Neural crest cell (in vitro differentiated cells): ENCODE data around the gene OCRL. TPM values are rescaled to one million over a fixed set of nuclear protein-coding genes. Genes with fewer than 3 reads are reported as not detected.

Source experiments
- DNase-seq: peaks from one replicate; pipeline ENCODE4 v3.0.0; 2021; ENCODE audit warnings: low read depth, mixed read lengths, low spot score
- H3K27ac Mint-ChIP-seq: one replicate; pipeline ENCODE4 v1.8.0; 2021; ENCODE audit warnings: mild to moderate bottlenecking, mixed read lengths; ENCODE audit not compliant: unreplicated experiment
- H3K27me3 Mint-ChIP-seq: 2 replicates; pipeline ENCODE4 v1.8.0; 2021; ENCODE audit warnings: low read depth, mild to moderate bottlenecking, mixed read lengths
- H3K36me3 Mint-ChIP-seq: 2 replicates; pipeline ENCODE4 v1.8.0; 2021; ENCODE audit warnings: low read depth, mild to moderate bottlenecking, mixed read lengths
- H3K4me1 Mint-ChIP-seq: 2 replicates; pipeline ENCODE4 v1.8.0; 2021; ENCODE audit warnings: mixed read lengths
- H3K4me3 Mint-ChIP-seq: one replicate; pipeline ENCODE4 v1.8.0; 2021; ENCODE audit warnings: mild to moderate bottlenecking, mixed read lengths
- H3K9me3 Mint-ChIP-seq: 2 replicates; pipeline ENCODE4 v1.8.0; 2021; ENCODE audit warnings: mixed read lengths
- total RNA-seq: library from RNA; stranded (reverse); gene quantifications from 2 replicates; pipeline ENCODE4 v1.2.1, GENCODE V29; 2021
- TF ChIP-seq, protein P1 (sequence below): fragments of 200-600 bp; sonication (generic); conservative IDR thresholded peaks from 2 replicates; pipeline ENCODE4 v1.5.0; 2021; ENCODE audit warnings: antibody characterized with exemption, mild to moderate bottlenecking

Gene OCRL
- total RNA-seq, 1 donor from 2014 or later = 41.6 TPM

GRCh38 chrX:129622757-129623301 is 82.8 kb downstream of the OCRL start:
- peaks cover 4% of the 10 kb centered on the region for H3K27me3 Mint-ChIP-seq
- no peak overlapping the region for H3K4me3 Mint-ChIP-seq
- no peak overlapping the region for H3K27ac Mint-ChIP-seq
- peaks cover 3% of the 10 kb centered on the region for H3K9me3 Mint-ChIP-seq
- DNase-seq = no peak
- peaks cover 15% of the 10 kb centered on the region for H3K4me1 Mint-ChIP-seq
- H3K36me3 Mint-ChIP-seq = no peaks in the 10 kb centered on the region
- TF ChIP-seq, protein P1, sequence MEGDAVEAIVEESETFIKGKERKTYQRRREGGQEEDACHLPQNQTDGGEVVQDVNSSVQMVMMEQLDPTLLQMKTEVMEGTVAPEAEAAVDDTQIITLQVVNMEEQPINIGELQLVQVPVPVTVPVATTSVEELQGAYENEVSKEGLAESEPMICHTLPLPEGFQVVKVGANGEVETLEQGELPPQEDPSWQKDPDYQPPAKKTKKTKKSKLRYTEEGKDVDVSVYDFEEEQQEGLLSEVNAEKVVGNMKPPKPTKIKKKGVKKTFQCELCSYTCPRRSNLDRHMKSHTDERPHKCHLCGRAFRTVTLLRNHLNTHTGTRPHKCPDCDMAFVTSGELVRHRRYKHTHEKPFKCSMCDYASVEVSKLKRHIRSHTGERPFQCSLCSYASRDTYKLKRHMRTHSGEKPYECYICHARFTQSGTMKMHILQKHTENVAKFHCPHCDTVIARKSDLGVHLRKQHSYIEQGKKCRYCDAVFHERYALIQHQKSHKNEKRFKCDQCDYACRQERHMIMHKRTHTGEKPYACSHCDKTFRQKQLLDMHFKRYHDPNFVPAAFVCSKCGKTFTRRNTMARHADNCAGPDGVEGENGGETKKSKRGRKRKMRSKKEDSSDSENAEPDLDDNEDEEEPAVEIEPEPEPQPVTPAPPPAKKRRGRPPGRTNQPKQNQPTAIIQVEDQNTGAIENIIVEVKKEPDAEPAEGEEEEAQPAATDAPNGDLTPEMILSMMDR = no peak

- TF ChIP-seq, protein P1 = no peak
- H3K36me3 Mint-ChIP-seq = no peaks in the 10 kb centered on the region
- H3K4me3 Mint-ChIP-seq = no peak overlapping the region
- H3K9me3 Mint-ChIP-seq = peaks cover 3% of the 10 kb centered on the region
- H3K27ac Mint-ChIP-seq = no peak overlapping the region
- H3K27me3 Mint-ChIP-seq = peaks cover 8% of the 10 kb centered on the region
- no peak for DNase-seq
- H3K4me1 Mint-ChIP-seq = peaks cover 15% of the 10 kb centered on the region
Measured at GRCh38 chrX:129626026-129626425, 86.0 kb downstream of the OCRL start.

DNA sequence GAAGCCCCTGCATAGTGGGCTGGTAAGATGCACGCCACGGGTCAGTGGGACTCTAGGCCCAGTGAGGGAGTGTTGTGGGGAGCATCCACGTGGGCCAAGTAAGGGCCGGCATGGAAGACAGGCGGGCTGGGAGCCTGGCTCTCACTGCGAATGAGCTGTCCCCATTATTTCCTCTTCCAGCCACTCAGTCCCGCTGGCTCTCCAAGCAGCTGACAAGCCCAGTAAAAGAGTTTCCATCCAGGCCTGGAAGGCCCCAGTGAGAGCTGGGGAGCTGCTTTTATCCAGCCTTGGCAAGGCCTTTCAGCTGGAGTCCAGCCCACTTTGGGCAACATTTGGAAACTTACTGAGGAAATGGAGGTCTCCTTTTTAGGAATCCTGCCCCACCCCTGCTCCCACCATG is 89.8 kb downstream of the OCRL start:
- no peak overlapping the region for H3K27ac Mint-ChIP-seq
- no peaks in the 10 kb centered on the region for H3K36me3 Mint-ChIP-seq

DNA sequence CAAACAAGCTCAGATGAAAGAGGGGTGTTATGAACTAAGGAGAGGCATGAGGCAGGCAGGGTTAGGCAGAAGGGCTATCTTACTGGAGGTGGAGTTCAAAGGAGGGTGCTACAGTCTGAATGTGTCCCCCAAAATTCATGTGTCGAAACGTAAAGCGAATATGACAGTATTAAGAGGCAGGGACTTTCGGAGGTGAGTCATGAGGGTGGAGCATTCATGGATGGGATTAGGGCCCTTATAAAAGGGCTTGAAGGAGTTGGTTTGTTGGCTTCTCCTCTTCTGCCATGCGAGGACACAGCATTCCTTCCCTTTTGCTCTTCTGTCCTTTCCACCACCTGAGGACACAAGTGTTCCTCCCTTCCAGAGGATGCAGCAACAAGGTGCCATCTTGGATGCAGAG is 91.8 kb downstream of the OCRL start:
- H3K27me3 Mint-ChIP-seq = peaks cover 26% of the 10 kb centered on the region
- H3K4me1 Mint-ChIP-seq = peaks cover 12% of the 10 kb centered on the region
- no peak overlapping the region for H3K4me3 Mint-ChIP-seq
- TF ChIP-seq, protein P1 = no peak
- no peak for DNase-seq
- H3K27ac Mint-ChIP-seq = peak overlapping the region; percentile 19
- peaks cover 3% of the 10 kb centered on the region for H3K9me3 Mint-ChIP-seq
- H3K36me3 Mint-ChIP-seq = no peaks in the 10 kb centered on the region

More for the DNA sequence above, 89.8 kb downstream of the OCRL start:
- TF ChIP-seq, protein P1 = no peak
- peaks cover 19% of the 10 kb centered on the region for H3K27me3 Mint-ChIP-seq
- H3K4me3 Mint-ChIP-seq = no peak overlapping the region
- DNase-seq = no peak
- H3K4me1 Mint-ChIP-seq = peaks cover 8% of the 10 kb centered on the region
- H3K9me3 Mint-ChIP-seq = peaks cover 3% of the 10 kb centered on the region

GRCh38 chrX:129632443-129632842 is 92.4 kb downstream of the OCRL start:
- H3K27ac Mint-ChIP-seq = no peak overlapping the region
- no peaks in the 10 kb centered on the region for H3K36me3 Mint-ChIP-seq
- H3K9me3 Mint-ChIP-seq = peaks cover 1% of the 10 kb centered on the region
- no peak overlapping the region for H3K4me3 Mint-ChIP-seq
- H3K27me3 Mint-ChIP-seq = peaks cover 27% of the 10 kb centered on the region
- no peak for DNase-seq
- H3K4me1 Mint-ChIP-seq = peaks cover 15% of the 10 kb centered on the region
- TF ChIP-seq, protein P1 = no peak
